GM18498 (cell line): ENCODE measurements around the gene TCAF1.
A peak's percentile ranks its signal among the peaks of the same experiment; 100 is the strongest.
"Not testable (repeated sequence)": the region's sequence is repeated elsewhere in the genome, so short reads cannot be mapped to it uniquely, and the experiment has no call there.

ENCODE experiments used
- ATAC-seq: cut with Tn5 transposase; IDR thresholded peaks from one replicate; pipeline ENCODE4 v1.9.1; 2021; ENCODE audit warnings: mild to moderate bottlenecking, moderate library complexity; ENCODE audit not compliant: unreplicated experiment

The TCAF1 gene

DNA sequence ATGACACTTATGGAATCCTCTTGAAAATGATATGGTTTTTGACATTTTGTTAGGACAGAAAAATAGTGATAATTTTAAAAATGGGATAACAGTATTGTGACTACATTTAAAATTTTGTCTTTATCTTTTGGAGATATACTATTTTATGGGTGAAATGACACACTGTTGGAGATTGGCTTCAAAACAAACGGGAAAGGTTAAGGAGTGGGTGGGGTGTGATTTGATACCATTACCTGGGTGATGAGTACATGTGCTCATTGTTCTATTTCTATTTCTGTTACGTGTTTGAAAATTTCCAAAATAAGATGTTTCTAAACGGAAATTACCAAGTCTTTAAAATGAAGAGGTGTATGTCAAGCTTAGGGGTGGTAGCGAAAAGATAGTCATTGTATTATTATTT, 28.7 kb downstream of the TCAF1 start:
- ATAC-seq, result not testable (repeated sequence)

DNA sequence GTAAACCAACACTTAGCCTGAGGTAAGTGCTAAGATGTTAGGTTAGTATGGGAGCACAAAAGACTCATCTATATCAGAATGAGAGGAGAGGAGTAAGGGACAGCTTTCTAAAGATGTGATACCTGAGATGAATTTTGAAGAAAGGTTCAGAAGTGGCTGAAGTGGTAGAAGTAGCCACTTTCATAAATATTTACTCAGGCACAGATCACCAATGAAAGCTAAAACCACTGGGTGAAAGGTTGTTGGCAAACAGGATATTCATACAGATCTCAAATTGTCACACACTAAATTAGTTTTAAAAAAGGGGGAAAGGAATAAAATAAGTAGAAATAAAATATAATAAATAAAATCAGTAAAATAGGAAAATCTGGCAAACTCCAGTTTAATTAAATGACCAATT, 30.4 kb downstream of the TCAF1 start:
- ATAC-seq, result not testable (repeated sequence)

DNA sequence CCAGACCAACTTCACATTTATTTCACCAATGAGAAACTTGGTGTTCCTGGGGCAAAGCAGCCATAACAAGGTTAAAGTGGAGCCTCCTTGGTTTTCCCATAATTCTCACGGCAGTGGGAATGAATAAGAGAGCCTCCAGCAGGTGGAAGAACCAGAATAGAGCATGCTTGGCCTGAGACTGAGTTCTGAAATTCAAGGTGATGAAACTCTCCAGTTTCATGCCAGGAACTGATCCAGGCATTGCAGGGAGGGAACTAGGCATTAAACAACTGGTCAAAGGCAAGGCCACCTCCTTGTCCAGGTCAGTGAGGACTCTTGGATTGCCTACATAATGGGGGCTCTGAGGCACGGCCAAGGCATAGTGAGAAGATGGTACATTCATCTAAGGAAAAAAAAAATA, 44.0 kb downstream of the TCAF1 start:
- not testable (repeated sequence) for ATAC-seq

DNA sequence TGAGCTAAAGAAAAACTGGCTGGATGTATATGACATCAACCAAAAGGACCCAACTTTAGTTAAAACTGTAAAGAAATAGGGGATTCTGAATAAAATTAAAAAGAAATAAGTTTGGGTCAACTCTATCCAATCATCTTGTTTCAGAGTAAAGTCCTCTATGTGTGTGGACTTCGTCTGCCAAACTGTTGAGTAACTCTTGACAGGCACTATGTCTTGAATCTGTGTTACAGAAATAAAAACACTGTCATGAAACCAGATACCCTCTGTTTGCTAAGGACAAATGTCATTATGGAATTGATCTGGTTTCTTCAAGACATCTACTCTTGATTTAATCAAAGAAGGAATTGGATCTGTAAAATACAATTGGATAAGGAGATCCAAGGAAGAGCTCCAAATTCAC, 46.5 kb downstream of the TCAF1 start:
- ATAC-seq, result not testable (repeated sequence)

DNA sequence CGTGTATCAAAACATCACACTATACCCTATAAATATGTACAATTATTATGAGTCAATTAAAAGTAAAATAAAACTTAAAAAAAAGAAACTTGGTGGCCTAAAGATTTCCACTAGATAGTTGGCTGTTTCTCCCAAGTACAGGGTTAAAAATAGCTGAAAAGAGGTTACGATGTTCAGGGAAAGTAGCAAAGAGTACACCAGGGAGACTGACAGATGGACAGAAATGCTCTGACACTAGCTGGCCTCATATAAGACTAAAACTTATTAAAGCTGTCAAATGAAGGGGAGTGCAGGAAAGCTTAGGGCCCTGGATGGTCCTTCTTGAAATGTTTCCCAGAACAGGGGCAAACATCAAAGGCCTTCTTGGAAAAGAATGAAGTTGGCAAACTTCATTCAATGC, 51.3 kb downstream of the TCAF1 start:
- ATAC-seq, result no peak

DNA sequence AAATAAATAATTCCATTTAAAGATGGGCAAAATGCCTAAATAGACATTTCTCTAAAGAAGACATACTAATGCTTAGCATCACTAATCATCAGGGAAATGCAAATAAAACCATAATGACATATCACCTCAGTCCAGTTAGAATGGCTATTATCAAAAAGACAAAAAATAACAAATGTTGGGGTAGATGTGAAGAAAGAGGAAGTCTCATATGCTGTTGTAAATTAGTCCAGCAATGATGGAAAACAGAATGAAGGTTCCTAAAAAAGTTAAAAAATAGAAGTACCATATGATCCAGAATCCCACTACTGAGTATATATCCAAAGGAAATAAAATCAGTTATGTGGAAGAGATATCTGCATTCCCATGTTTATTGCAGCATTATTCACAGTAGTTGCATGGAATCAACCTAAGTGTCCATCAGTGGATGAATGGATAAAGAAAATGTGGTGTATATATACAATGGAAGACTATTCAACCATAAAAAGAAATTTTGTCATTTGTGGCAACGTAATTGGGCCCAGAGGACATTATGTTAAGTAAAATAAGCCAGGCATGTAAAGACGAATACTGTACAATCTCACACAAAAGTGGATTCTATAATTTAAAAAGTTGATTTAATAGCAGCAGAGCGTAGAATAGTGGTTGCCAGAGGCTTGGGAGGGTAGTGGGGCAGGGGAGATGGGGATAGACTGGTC, 52.0 kb downstream of the TCAF1 start:
- no peak for ATAC-seq

DNA sequence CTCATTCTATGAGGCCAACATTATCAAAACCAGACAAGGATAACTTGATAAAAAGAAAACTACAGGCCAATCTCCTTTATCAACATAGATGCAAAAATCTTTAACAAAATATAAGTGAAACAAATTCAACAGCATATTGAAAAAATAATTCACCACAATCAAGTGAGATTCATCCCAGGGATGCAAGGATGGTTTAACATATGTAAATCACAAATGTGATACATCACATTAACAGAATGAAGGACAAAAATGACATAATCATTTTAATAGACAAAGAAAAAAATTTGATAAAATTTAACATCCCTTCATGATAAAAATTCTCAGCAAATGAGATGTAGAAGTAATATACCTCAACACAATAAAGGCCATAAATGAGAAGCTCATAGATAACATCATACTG, 53.8 kb downstream of the TCAF1 start:
- no peak for ATAC-seq

DNA sequence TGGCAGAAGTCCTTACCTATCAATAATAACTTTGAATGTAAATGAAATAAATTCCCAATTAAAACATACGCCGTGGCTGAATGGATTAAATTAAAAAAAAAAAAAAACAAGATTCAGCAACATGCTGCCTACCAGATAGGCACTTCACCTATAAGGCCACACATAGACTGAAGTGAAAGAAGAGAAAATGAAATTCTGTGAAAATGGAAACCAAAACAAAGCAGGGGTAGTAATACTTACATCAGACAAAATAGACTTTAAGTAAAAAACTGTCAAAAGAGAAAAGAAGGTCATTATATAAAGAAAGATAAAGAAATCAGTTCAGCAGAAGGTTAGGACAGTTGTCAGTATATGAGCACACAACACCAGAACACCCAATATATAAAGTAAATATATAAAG, 55.3 kb downstream of the TCAF1 start:
- peak; percentile 62 for ATAC-seq

DNA sequence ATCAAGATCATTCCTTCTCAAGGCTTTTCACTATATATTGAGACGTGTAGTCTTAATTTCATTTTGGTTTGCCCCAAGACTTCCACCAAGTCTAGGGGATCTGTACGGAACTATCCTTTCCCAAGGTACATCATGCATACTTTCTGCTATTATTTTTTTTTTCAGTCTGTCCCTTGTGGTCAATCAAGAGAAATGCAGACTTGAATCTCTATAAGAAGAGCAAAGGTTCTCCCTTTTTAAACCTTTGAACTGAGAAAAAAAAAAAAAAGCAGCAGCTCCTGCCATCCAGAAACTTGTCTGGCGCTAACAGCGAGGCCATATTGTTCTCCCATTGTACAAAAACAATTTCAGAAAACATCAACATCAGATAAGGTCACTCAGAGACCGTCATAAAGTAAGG, 60.3 kb downstream of the TCAF1 start:
- ATAC-seq, result not testable (repeated sequence)

DNA sequence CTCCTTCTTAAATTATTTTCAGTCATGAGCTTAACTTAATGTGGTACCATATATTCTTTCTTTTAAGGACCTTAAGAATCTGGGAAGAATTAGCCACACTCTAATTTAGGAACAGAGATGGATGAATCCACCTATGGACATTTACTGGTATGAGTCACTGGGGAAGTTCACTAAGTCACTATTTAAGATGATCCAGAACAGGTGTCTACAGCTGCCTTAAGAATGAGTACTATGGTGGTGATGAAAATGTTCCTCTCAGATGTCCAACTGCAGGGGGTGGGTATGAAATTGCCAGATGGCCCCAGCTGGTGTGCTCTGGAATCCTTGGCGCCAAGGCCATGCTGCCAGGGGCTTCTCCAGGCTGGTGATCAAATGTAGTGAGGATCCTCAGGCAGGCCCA, 61.9 kb downstream of the TCAF1 start:
- ATAC-seq, result not testable (repeated sequence)

DNA sequence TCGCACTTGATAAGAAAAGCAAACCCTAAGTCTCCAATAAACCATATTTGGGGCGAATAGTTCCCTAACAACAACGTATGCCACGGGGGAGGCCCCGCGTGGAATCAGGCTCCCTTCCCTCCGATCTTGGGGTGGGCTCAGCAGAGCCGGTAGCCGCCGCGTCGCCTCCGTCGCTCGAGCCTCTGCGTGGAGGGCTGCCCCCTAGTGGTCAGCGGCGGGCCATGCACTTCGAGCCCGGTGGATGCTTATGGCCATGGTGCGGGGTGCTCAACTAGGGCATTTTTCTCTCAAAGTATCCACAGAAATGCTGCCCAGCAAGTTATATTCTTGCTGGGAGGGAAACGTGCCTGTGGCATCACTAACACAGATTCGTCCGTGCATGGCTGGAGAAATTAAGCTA, 64.8 kb downstream of the TCAF1 start:
- ATAC-seq, result peak; percentile 63

DNA sequence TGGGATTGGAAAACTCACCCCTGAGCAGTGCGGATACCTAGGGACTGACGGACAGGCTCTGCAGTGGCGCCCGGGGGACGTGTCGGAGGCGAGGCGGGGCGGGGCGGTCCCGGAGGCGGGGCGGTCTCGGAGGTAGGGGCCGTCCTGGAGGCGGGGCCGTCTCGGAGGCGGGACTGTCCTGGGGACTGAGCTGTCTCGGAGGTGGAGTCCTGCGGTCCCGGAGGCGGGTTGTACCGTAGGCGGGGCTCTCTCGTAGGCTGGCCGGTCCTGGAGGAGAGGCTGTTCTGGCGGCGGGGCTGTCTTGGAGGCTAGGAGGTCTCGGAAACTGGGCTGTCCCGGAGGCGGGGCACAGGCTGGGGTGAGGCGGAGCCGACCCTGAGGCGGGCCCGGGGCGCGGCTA, 65.4 kb downstream of the TCAF1 start:
- ATAC-seq, result peak; percentile 82

DNA sequence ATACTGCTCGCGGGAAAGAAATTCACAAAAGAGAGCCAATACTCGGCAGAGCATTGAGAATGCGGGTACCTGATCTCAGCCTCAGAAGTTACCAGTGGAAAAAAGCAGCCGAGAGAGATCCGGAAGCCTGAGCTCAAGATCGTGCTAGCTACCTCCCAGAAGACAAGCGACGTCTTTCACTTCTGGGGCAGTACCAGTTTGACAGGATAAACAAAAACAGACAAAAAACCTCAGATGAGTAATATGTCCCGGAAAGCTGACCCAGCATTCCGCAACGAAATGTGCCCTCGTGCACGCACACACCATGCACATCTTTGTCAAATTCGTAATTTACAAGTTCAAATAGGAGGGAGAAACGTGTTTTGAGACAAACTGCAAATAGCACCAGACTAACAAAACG, 65.9 kb downstream of the TCAF1 start:
- ATAC-seq, result peak; percentile 35

DNA sequence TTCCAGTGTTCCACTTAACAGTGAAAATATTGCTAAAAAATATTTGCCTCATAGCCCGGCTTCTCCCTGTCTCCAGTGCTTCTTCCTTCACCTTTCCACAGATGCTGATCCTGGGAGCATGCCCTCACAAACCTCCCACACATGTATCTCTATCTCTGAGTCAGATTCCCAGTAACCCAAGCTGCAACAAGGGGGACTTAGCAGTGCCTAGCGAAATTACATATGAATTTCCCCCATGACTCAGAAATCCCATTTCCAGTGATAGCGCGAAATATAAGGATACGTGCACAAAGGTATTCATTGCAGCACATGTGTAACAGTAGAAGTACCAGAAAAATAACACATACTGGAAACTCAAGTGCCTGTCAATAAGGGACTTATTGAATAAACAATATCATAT, 75.4 kb downstream of the TCAF1 start:
- ATAC-seq, result not testable (repeated sequence)

DNA sequence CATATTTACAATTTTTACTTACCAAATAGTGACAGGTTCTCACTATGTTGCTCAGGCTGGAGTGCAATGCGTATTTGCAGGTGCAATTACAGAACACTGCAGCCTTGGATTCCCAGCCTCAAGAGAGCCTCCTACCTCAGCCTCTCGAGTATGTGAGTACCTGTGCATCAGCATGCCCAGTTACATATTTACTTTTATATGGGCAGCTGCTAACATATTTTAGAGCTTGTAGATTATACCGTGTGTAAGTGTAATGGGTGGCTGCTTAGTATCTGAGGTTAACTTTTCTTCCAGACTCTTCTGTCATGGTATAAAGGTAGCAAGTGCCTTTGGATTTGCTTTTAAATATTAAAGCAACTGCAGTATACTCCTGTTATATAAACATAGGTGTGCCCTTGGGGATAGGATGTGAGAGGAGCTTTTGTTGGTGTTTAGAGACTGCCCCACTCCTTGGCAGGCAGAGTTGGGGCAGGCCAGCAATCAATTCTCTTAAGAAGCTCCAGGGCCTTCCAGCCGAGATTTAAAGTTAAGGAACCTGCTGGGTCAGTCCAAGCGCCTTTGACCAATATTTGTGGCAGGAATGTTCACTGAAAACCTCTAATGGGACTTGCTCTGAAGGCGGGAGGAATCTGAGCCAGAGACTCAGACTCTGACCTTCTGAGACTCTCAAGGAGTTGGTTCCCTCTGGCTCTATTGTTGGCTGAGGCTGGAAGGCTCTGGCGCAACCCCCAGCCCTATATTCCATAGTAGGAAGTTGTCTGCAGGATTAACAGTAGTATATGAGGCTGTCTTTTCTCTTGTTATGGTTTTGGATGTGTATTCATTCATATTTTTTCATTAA, 77.5 kb downstream of the TCAF1 start:
- ATAC-seq, result not testable (repeated sequence)

DNA sequence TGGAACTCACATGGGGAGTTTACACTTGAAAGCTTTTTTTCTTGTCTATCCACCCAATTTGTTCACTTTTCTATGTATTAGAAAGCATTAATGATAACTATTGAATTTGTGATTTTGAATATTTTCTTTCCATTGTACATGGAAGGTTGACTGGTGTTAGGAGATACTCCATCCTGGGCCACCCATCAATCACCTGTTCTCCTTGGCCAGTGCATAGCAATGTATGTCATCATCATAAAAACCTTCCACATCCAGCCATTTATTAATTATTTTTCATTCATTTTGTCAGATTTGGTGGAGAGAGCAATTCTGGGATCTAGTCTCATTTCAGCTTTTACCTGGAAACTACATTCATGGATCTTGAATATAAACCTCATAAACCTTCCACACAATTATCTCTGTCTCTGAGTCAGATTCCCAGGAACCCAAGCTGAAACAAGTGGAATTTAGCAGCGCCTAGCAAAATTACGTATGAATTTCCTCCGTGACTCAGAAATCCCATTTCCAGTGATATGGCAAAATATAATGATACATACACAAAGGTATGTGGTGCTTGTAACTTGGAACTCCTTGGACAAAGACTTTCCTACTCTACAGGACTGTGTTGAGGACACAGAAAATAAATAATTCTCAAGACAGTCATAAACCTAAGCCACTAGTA, 78.2 kb downstream of the TCAF1 start:
- ATAC-seq, result not testable (repeated sequence)

DNA sequence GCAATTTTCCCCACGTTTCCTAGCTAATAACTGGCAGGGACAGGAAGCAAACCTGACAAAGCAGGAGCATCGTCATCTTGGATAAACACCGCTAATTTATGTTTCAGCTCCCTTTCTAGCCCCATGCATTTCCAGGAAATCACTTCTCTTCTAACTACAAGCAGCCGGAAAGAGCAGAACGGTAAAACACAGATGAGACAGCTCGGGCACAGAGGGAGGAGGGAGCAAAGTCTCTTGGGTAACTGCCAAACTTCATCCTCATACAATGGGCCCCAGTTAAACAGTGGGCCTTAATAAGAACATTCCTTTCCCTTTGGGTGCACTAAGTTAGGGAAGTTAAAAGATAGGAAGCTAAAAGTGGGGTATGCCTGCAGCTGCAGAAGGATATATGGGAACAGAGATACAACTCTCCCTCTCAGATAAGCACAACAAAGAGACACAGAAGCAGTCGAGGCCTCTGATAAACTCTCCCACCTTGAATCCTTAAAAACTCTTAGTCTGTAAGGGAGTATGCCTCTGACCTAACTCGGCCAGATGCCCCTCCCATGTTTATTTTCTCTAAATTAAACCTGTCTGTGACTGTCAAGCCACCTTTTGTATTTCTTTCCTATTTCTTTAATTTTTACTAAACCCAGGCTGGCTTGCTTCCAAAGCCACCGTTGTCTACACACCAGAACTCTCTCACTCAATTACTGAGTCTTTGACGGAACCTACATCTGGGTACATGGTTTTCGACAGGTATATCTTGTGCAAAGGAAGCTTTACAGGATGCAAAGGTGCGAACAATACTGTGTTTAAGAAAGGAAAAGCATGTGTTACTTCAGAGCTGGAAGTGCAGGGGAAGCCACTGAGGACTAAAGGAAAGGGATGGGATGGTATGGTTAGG, 80.3 kb downstream of the TCAF1 start:
- not testable (repeated sequence) for ATAC-seq

DNA sequence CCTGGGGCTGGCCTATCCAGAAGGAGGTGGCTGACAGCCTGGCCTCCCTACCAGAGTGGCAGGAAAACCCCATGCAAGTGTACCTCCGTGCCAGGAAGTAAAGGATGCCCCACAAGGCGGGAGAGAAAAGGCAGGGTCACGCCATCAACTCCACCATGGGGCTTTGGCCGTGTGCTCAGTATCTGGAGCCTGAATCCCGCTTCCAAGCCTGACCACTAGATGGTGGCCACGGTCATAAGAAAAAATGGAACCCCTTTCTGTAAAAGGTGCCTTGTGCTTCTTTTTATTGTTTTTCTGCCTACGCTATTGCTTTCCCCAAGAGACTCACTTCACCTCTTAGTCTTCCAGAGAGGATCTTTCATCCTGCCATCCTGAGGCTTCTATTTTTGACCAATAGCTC, 84.1 kb downstream of the TCAF1 start:
- peak; percentile 85 for ATAC-seq

DNA sequence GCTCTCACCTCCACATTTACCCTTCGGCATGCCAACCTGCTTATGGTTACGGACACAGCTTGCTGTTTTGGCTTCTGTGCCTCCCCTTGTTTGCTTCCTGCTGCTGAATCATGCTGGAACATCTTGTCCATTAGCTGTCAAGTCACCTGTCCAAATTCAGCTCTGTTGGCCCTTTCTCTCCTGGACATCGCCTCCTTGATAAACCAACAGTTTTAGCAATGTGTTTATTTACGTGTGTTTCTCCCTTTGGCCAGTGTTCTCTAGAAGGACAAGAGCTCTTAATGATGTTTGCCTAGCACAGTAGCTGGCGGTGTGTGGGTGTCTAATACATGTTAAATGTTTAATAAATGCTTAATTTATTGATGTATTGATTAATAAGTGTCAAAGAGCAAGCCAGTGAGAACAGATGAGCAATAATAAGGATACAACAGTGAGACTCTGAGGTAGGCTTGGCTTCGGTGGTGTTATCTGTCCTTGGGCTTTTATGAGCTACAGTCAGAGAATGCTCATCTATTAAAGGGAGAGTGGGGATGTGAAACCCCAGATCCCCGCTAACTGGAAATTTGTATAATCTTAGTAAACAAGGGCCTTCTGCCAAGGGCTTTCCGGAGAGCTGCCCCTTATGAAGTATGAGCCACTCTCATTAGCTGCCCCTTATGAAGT, 85.4 kb downstream of the TCAF1 start:
- ATAC-seq, result not testable (repeated sequence)

DNA sequence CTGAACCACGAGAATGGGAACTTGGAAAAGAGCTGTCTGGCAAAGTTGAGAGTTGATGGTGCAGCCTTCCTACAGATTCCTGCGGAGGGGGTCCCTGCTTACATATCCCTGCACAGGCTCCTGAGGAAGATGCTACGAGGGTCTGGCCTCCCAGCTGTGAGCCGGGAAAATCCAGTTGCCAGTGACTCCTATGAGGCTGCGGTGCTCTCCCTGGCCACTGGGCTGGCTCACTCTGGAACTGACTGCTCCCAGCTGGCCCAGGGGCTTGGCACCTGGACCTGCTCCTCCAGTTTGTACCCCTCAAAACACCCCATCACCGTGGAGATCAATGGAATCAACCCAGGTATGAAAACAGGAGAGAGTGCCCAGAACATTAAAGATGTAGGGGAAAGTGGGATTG, 91.3 kb downstream of the TCAF1 start:
- ATAC-seq, result not testable (repeated sequence)
